ENCODE data around the gene GJA9.
"Not testable (repeated sequence)": the region's sequence is repeated elsewhere in the genome, so short reads cannot be mapped to it uniquely, and the experiment has no call there.

GJA9 gene

GRCh38 chr1:38873027-38873969 lies 8.1 kb downstream of the GJA9 start, which contains the start of gene MYCBP:
TSS of gene MYCBP (minus strand) at chr1:38873348. CDS start at chr1:38873305, 43 bp downstream.
- DNase-seq = peak; percentile 94

GRCh38 chr1:38872401-38873026 lies 8.9 kb downstream of the GJA9 start:
- DNase-seq = no peak

GRCh38 chr1:38870996-38871395 lies 10.4 kb downstream of the GJA9 start:
- no peak for DNase-seq

- no peak for DNase-seq
Measured at GRCh38 chr1:38867208-38867607, 14.2 kb downstream of the GJA9 start.

- DNase-seq = no peak
Measured at GRCh38 chr1:38865112-38865715, 16.2 kb downstream of the GJA9 start.

- DNase-seq = no peak
Measured at GRCh38 chr1:38860454-38860795, 21.0 kb downstream of the GJA9 start.

GRCh38 chr1:38859561-38860453 lies 21.6 kb downstream of the GJA9 start, which contains the start of gene RRAGC:
TSS of gene RRAGC (minus strand) at chr1:38859772. CDS start at chr1:38859646, 126 bp downstream.
- DNase-seq = peak; percentile 98

- peak; percentile 46 for DNase-seq
Measured at GRCh38 chr1:38858833-38859560, 22.4 kb downstream of the GJA9 start.

- DNase-seq = no peak
Measured at GRCh38 chr1:38852780-38853179, 28.6 kb downstream of the GJA9 start.

- DNase-seq = no peak
Measured at GRCh38 chr1:38848071-38848470, 33.3 kb downstream of the GJA9 start.

GRCh38 chr1:38846210-38846609 lies 35.2 kb downstream of the GJA9 start:
- no peak for DNase-seq

GRCh38 chr1:38845088-38845487 lies 36.3 kb downstream of the GJA9 start:
- DNase-seq = not testable (repeated sequence)

GRCh38 chr1:38840281-38840680 lies 41.1 kb downstream of the GJA9 start:
- no peak for DNase-seq

- no peak for DNase-seq
Measured at GRCh38 chr1:38839363-38839762, 42.0 kb downstream of the GJA9 start.

GRCh38 chr1:38836316-38836715 lies 45.1 kb downstream of the GJA9 start:
- not testable (repeated sequence) for DNase-seq

- DNase-seq = peak; percentile 82
Measured at GRCh38 chr1:38834937-38835827, 46.2 kb downstream of the GJA9 start.

GRCh38 chr1:38834221-38834782 lies 47.1 kb downstream of the GJA9 start:
- DNase-seq = no peak

GRCh38 chr1:38833146-38833545 lies 48.2 kb downstream of the GJA9 start:
- no peak for DNase-seq

- no peak for DNase-seq
Measured at GRCh38 chr1:38832370-38832734, 49.0 kb downstream of the GJA9 start.

- no peak for DNase-seq
Measured at GRCh38 chr1:38831731-38832369, 49.5 kb downstream of the GJA9 start.
